Endodermal cell (in vitro differentiated cells): Measurements from ENCODE around the gene RPN1. TPM values are rescaled to one million over a fixed set of nuclear protein-coding genes. Genes with fewer than 3 reads are reported as not detected.
A peak's percentile ranks its signal among the peaks of the same experiment; 100 is the strongest.

Experiments used
- DNase-seq: peaks from one replicate; pipeline ENCODE4 v3.0.0-alpha.2; 2017
- H3K27ac ChIP-seq: 2 replicates; pipeline ENCODE4 v1.5.1; 2013; ENCODE audit warnings: mild to moderate bottlenecking, low read depth, low read length, moderate library complexity
- H3K27me3 ChIP-seq: 2 replicates; pipeline ENCODE4 v1.6.1; 2013; ENCODE audit warnings: mild to moderate bottlenecking, low read length, moderate library complexity; ENCODE audit not compliant: insufficient read depth, control insufficient read depth, poor library complexity, severe bottlenecking
- H3K36me3 ChIP-seq: 2 replicates; pipeline ENCODE4 v1.7.0; 2013; ENCODE audit warnings: mild to moderate bottlenecking, low read length, moderate library complexity; ENCODE audit not compliant: control insufficient read depth, insufficient read depth
- H3K4me1 ChIP-seq: one replicate; pipeline ENCODE4 v1.7.0; 2013; ENCODE audit warnings: low read length; ENCODE audit not compliant: control insufficient read depth, insufficient read depth
- H3K4me3 ChIP-seq: 2 replicates; pipeline ENCODE4 v1.5.1; 2013; ENCODE audit warnings: mild to moderate bottlenecking, low read length, moderate library complexity
- H3K9ac ChIP-seq: 2 replicates; pipeline ENCODE4 v1.6.1; 2013; ENCODE audit warnings: mild to moderate bottlenecking, low read length, moderate library complexity; ENCODE audit not compliant: poor library complexity, severe bottlenecking; ENCODE audit errors: extremely low read depth
- H3K9me3 ChIP-seq: 2 replicates; pipeline ENCODE4 v1.6.1; 2013; ENCODE audit warnings: mild to moderate bottlenecking, low read length, moderate library complexity; ENCODE audit not compliant: control insufficient read depth
- H3K27ac Mint-ChIP-seq: 2 replicates; pipeline ENCODE4 v1.8.0; 2020; ENCODE audit warnings: mixed read lengths
- H3K27me3 Mint-ChIP-seq: 2 replicates; pipeline ENCODE4 v1.8.0; 2021; ENCODE audit warnings: mild to moderate bottlenecking, mixed read lengths; ENCODE audit not compliant: insufficient read depth
- H3K36me3 Mint-ChIP-seq: 2 replicates; pipeline ENCODE4 v1.8.0; 2020; ENCODE audit warnings: low read depth, mixed read lengths
- H3K4me1 Mint-ChIP-seq: 2 replicates; pipeline ENCODE4 v1.8.0; 2020; ENCODE audit warnings: mixed read lengths
- H3K4me3 Mint-ChIP-seq: 2 replicates; pipeline ENCODE4 v1.8.0; 2020; ENCODE audit warnings: mild to moderate bottlenecking, moderate library complexity, mixed read lengths
- H3K9me3 Mint-ChIP-seq: 2 replicates; pipeline ENCODE4 v1.8.0; 2020; ENCODE audit warnings: mild to moderate bottlenecking, mixed read lengths
- WGBS, 2 experiments: methylation state at CpG; one replicate each; pipeline versions ENCODE4 v1.1.5 to v1.1.7; 2013; ENCODE audit warnings: missing lambda C conversion rate in 2 of 2, mixed read lengths in 1 of 2; ENCODE audit not compliant: insufficient coverage in 1 of 2, insufficient read length in 1 of 2; 5-methylcytosine and 5-hydroxymethylcytosine counted together
- total RNA-seq, 2 donors: library from RNA; stranded (reverse); fragmentation: NEBNext Ultra II Directional in 1 of 2; extraction: Animal tissue kit (Norgen Biotek cat#: 25700) in 1 of 2; gene quantifications; 2 replicates in 1 of 2; 3 replicates in 1 of 2; pipeline ENCODE4 v1.2.1, GENCODE V29; 2021
- TF ChIP-seq, protein P1 (sequence below): fragments of 200-600 bp; sonication (generic); conservative IDR thresholded peaks from 2 replicates; pipeline ENCODE4 v1.5.0; 2021; ENCODE audit warnings: antibody characterized with exemption, mild to moderate bottlenecking

The RPN1 gene
- total RNA-seq, 2 donors from 2014 or later, result 197 to 210 TPM

DNA sequence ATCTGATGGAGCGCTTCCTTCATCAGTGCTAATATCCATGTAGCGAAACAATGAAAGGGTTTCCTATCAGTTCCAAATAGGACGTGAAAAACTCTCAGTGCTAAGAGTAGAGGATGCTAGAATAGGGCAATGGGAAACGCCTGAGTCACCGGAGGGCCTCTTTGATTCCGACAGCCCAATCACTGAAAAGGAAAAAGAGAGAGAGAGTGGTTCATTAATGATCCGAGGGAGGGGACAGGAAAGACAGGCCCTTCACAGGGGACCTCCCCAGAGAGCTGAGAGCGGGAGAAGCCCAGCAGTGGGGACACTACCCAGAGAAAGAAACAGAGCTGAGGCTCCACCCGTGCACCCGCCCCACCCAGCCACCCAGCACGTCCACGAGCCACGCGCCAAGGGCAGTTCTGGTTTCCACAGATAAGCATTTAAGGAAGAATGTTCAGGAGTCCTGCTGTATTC is 76.9 kb downstream of the RPN1 start:
- Mint-ChIP-seq H3K4me1 (peaks cover 32% of the 10 kb centered on the region), H3K36me3 (no peaks in the 10 kb centered on the region), H3K9me3 (no peaks in the 10 kb centered on the region), H3K27ac (no peak overlapping the region), H3K27me3 (no peaks in the 10 kb centered on the region), H3K4me3 (no peak overlapping the region)
- H3K36me3 ChIP-seq, result no peaks in the 10 kb centered on the region
- TF ChIP-seq, protein P1, sequence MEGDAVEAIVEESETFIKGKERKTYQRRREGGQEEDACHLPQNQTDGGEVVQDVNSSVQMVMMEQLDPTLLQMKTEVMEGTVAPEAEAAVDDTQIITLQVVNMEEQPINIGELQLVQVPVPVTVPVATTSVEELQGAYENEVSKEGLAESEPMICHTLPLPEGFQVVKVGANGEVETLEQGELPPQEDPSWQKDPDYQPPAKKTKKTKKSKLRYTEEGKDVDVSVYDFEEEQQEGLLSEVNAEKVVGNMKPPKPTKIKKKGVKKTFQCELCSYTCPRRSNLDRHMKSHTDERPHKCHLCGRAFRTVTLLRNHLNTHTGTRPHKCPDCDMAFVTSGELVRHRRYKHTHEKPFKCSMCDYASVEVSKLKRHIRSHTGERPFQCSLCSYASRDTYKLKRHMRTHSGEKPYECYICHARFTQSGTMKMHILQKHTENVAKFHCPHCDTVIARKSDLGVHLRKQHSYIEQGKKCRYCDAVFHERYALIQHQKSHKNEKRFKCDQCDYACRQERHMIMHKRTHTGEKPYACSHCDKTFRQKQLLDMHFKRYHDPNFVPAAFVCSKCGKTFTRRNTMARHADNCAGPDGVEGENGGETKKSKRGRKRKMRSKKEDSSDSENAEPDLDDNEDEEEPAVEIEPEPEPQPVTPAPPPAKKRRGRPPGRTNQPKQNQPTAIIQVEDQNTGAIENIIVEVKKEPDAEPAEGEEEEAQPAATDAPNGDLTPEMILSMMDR, result no peak
- H3K9ac ChIP-seq, result no peak overlapping the region
- H3K4me3 ChIP-seq, result no peak overlapping the region
- 84 to 95% methylated on average over 10 to 14 of the region's 14 CpGs for WGBS, 2 experiments
- no peak overlapping the region for H3K27ac ChIP-seq
- no peaks in the 10 kb centered on the region for H3K9me3 ChIP-seq
- H3K4me1 ChIP-seq, result peaks cover 16% of the 10 kb centered on the region
- no peaks in the 10 kb centered on the region for H3K27me3 ChIP-seq
- no peak for DNase-seq

DNA sequence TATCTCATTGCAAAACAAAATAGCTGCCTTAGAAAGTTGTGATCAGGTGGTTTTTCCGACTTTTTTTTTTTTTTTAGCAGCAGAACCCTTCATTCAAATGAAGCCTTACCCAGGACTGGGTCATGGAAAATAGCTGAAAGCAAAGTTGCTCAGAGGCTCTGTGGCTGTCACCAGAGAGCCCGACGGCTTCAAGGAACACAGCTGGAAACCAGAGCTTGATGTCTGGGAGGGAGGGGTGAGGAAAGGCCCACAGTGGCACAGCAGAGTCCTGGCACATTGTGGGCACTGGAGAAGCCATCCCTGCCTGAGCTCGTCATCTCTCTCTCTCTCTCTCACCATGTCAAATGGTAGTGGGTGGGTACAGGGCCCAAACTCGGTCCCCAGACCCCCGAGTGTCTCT is 77.5 kb downstream of the RPN1 start:
- peaks cover 32% of the 10 kb centered on the region for H3K4me1 Mint-ChIP-seq
- Histone ChIP-seq H3K36me3 (no peaks in the 10 kb centered on the region), H3K27me3 (no peaks in the 10 kb centered on the region), H3K4me3 (no peak overlapping the region), H3K9me3 (no peaks in the 10 kb centered on the region), H3K27ac (no peak overlapping the region), H3K4me1 (peaks cover 18% of the 10 kb centered on the region), H3K9ac (no peak overlapping the region)
- TF ChIP-seq, protein P1, result no peak
- no peak overlapping the region for H3K4me3 Mint-ChIP-seq
- DNase-seq, result no peak
- WGBS, 2 experiments, result 0 to 70% methylated on average over 1 to 6 of the region's 6 CpGs
- H3K27ac Mint-ChIP-seq, result no peak overlapping the region
- H3K27me3 Mint-ChIP-seq, result no peaks in the 10 kb centered on the region
- no peaks in the 10 kb centered on the region for H3K9me3 Mint-ChIP-seq
- H3K36me3 Mint-ChIP-seq, result no peaks in the 10 kb centered on the region

DNA sequence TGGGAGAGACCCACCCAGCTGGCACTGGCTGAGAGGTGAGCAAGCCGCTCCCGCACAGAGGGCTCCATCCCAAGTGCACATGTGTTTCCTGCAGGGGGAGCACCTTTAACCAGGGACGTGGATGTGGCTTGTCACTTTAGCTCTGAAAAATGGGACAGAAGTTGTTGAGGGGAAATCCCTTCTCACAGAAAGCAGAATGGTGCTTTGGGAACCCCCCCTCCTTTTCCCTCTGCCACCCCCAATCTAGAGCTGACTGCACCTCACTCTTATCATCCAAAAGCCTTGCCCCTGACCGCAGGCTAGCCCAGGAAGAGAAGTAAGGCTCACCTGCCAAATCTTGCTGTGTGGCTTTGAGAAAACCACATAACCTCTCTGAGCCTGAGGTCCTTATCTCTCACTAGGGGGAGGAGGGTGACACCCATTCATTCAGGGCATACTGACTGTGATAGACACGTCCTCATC is 77.9 kb downstream of the RPN1 start:
- H3K27me3 ChIP-seq, result no peaks in the 10 kb centered on the region
- no peak overlapping the region for H3K9ac ChIP-seq
- H3K27ac ChIP-seq, result no peak overlapping the region
- Mint-ChIP-seq H3K4me1 (peaks cover 29% of the 10 kb centered on the region), H3K27me3 (no peaks in the 10 kb centered on the region), H3K4me3 (no peak overlapping the region), H3K27ac (no peak overlapping the region), H3K36me3 (no peaks in the 10 kb centered on the region), H3K9me3 (no peaks in the 10 kb centered on the region)
- peaks cover 14% of the 10 kb centered on the region for H3K4me1 ChIP-seq
- peak; percentile 84 for DNase-seq
- no peak overlapping the region for H3K4me3 ChIP-seq
- H3K9me3 ChIP-seq, result no peaks in the 10 kb centered on the region
- WGBS, 2 experiments, result 60 to 72% methylated on average over 1 to 5 of the region's 5 CpGs
- TF ChIP-seq, protein P1, result peak; percentile 81
- no peaks in the 10 kb centered on the region for H3K36me3 ChIP-seq
